Upper lobe of right lung (tissue), 1 donor: Measurements from ENCODE around the gene HOOK1. TPM values are rescaled to one million over a fixed set of nuclear protein-coding genes. Genes with fewer than 3 reads are reported as not detected.

Experiments
- ATAC-seq: fragments of 200-7000 bp; cut with Tn5 transposase; one replicate; pipeline ENCODE4 v1.9.1; 2020; ENCODE audit warnings: mild to moderate bottlenecking, moderate library complexity
- DNase-seq: peaks from one replicate; pipeline ENCODE4 v3.0.0-alpha.2; 2020
- H3K27ac ChIP-seq: fragments of 200-600 bp; one replicate; pipeline ENCODE4 v1.8.0; 2022
- H3K27me3 ChIP-seq: fragments of 200-600 bp; one replicate; pipeline ENCODE4 v1.8.0; 2022; ENCODE audit warnings: mild to moderate bottlenecking
- H3K36me3 ChIP-seq: fragments of 200-600 bp; one replicate; pipeline ENCODE4 v1.8.0; 2022
- H3K4me1 ChIP-seq: fragments of 200-600 bp; one replicate; pipeline ENCODE4 v1.8.0; 2022
- H3K4me3 ChIP-seq: fragments of 200-600 bp; one replicate; pipeline ENCODE4 v1.8.0; 2022; ENCODE audit warnings: mild to moderate bottlenecking
- H3K9me3 ChIP-seq: fragments of 200-600 bp; one replicate; pipeline ENCODE4 v1.8.0; 2022
- intact Hi-C: fragments of 100-400 bp; cut with DNase I; formaldehyde crosslinking; loops from one replicate; pipeline ENCODE4 v1.11.0; 2022
- long read RNA-seq: library from polyadenylated mRNA; unstranded; transcript quantifications from one replicate; pipeline ENCODE4 v2.0.0, GENCODE V29; 2021
- total RNA-seq: library from RNA; stranded (reverse); fragmentation: NEBNext Ultra II Directional; extraction: Animal tissue kit (Norgen Biotek cat#: 25700); gene quantifications from one replicate; pipeline ENCODE4 v1.2.1, GENCODE V29; 2021
- TF ChIP-seq, protein P1 (sequence below): fragments of 200-600 bp; IDR thresholded peaks from one replicate; pipeline ENCODE4 v1.8.0; 2022; ENCODE audit warnings: antibody characterized with exemption
- donor health status: DM: no; HTN: yes; CAD: no; lungs with severe emphysema.

The HOOK1 gene
- 18.5 TPM for total RNA-seq
- long read RNA-seq, full-length matches to known transcripts: 10 of 14 reads
- long read RNA-seq, partial matches to known transcripts: 2 of 14 reads
- long read RNA-seq, other reads (novel, unspliced or antisense): 2 of 14 reads

DNA sequence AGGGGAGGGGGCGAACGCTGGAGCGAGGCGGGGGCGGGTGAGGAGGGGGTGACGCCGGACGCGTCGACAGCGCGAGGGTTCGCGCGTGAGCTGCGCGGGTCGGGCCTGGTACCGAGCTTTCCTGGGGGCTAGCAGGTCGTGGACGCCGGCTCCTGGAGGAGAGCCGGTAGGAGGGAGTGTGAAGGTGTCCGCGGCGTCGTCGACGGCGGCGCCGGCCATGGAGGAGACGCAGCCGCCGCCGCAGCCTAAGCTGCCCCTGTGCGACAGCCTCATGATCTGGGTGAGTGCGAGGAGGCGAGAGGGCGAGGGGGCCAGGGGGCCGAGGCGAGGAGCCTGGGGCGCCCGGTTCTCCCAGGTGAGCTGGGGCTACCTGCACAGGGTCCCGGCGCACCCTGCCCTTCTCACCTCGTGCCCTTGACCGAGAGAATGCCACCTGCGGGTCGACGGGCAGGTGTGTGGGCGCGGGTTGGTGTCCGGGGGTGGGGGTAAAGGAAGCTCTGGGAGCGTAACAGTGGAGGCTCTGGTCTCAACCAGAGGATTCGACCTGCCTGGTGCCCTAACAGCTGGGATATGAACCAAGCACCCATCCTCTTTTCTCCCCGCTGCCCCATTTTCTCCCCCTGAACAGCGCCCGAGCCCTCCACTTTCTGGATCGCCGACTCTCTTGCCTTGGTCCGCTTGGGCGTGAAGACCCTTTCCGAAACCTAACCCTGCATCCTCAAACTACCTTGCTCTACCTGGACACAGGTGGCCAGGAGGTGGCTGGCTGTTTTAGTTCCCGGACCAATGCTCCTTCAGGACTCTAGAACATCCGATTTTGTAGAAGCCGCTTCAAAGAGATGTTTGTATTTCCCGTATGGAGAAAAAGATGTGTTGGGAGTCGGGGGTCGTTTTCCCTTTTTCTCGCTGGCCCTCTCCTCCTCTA, at the start of gene HOOK1:
Gene HOOK1 (plus strand): TSS at position 49 of the 925 bp plus-strand sequence. CDS start 169 bp downstream, at position 218.
- Histone ChIP-seq H3K27ac (peak within 1 kb of the TSS; percentile 76), H3K36me3 (no peaks in the 10 kb centered on the region), H3K4me1 (peaks cover 8% of the 10 kb centered on the region), H3K9me3 (no peaks in the 10 kb centered on the region), H3K27me3 (peaks cover 43% of the 10 kb centered on the region), H3K4me3 (peak within 1 kb of the TSS; percentile 57)
- ATAC-seq (no peak), DNase-seq (peak; percentile 73)
- intact Hi-C loops: no loop called here
- TF ChIP-seq, protein P1, sequence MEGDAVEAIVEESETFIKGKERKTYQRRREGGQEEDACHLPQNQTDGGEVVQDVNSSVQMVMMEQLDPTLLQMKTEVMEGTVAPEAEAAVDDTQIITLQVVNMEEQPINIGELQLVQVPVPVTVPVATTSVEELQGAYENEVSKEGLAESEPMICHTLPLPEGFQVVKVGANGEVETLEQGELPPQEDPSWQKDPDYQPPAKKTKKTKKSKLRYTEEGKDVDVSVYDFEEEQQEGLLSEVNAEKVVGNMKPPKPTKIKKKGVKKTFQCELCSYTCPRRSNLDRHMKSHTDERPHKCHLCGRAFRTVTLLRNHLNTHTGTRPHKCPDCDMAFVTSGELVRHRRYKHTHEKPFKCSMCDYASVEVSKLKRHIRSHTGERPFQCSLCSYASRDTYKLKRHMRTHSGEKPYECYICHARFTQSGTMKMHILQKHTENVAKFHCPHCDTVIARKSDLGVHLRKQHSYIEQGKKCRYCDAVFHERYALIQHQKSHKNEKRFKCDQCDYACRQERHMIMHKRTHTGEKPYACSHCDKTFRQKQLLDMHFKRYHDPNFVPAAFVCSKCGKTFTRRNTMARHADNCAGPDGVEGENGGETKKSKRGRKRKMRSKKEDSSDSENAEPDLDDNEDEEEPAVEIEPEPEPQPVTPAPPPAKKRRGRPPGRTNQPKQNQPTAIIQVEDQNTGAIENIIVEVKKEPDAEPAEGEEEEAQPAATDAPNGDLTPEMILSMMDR: no peak

DNA sequence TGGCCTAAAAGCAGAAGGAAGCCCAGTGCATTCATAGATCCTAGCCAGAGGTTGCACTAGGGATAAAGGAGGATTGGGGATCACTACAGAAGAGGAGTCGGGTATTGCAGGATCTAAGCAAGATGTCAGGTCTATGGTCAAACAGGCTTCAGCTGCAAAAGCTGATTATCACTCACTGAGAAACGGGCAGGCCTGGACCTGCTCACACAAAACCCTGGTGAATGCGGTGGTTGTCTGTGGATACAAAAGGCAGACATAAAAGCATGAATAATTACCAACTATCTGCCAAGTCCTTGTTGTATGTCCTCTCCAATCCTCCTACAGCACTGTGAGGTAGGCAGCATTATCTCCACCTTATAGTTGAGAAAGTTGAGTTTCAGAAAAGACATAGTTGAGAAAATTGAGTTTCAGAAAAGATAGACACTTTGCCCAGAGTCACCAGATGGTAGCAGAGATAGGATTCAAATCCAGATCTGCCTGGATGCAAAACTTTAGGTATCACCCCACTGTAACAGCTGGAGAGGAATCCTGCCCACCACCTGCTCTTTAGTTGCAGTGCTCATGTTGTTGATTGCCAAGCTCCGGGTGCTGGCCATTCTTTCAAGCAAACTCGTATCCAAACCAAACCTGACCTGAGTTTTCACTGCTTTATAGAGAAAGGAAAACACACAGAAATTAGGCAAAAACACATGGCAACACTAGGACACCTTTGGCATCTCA, 49.6 kb upstream of the HOOK1 start:
- Histone ChIP-seq H3K27me3 (no peaks in the 10 kb centered on the region), H3K4me3 (no peak overlapping the region), H3K36me3 (peaks cover 4% of the 10 kb centered on the region), H3K4me1 (no peaks in the 10 kb centered on the region), H3K27ac (no peak overlapping the region), H3K9me3 (no peaks in the 10 kb centered on the region)
- intact Hi-C loops: no loop called here
- ATAC-seq: no peak
- no peak for DNase-seq
- TF ChIP-seq, protein P1: no peak

DNA sequence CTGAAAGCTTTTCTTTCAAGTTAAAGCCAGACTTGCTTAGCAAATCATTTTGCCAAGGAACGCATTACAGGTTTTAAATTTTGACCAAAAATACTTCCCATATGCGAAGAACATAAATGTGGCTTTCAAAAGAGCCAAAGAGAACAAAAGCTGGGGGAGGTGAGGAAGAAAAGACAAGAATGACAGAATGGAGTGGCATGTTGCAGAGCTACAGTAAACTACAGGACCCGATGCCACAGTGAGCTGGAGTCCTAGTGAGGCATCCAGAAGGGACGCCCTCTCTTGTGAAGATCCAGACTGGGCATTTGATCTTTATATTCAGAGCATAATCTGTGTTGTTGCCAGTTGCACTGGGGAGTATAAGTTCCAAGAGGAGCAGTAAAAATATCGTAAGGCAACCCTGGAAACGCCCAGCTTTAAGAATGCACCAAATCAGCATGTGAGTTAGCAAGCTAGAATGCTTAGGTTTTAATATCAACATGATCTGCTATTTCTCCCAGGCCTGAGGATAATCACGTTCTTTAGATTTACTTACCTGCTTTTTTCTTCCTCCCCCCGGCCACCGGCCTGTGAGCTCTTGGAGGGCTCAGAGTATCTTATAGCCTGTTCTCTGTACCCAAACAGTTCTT, 48.4 kb upstream of the HOOK1 start:
- intact Hi-C loops: no loop called here
- H3K36me3 ChIP-seq: peaks cover 4% of the 10 kb centered on the region
- no peaks in the 10 kb centered on the region for H3K27me3 ChIP-seq
- DNase-seq (no peak), ATAC-seq (no peak)
- H3K27ac ChIP-seq: no peak overlapping the region
- no peaks in the 10 kb centered on the region for H3K4me1 ChIP-seq
- no peak overlapping the region for H3K4me3 ChIP-seq
- TF ChIP-seq, protein P1: no peak
- H3K9me3 ChIP-seq: no peaks in the 10 kb centered on the region

DNA sequence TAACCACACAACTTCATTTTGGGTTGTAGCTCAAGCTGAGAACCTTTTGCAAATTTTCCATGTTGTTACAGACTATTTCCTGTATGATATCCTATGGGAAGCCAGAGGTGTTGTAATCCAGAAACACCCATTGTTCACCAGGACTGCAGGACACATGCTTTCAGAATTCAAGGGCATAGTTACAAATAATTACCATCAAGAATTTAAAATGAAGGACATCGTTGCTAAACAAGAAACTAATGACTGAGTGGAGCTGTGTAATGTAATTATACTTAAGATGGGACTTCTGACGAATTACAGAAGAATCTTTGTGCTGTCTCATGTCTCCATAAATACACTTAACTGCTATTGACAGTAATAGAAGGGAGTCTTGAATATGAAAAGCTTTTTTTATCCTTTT, 47.6 kb upstream of the HOOK1 start:
- Histone ChIP-seq H3K27me3 (no peaks in the 10 kb centered on the region), H3K4me3 (no peak overlapping the region), H3K36me3 (peaks cover 4% of the 10 kb centered on the region), H3K27ac (no peak overlapping the region), H3K9me3 (no peaks in the 10 kb centered on the region), H3K4me1 (no peaks in the 10 kb centered on the region)
- intact Hi-C loops: no loop called here
- TF ChIP-seq, protein P1: no peak
- ATAC-seq (no peak), DNase-seq (no peak)
